HepG2 (cell line): ENCODE data around the gene ZDHHC24. TPM values are rescaled to one million over a fixed set of nuclear protein-coding genes. Genes with fewer than 3 reads are reported as not detected.
A peak's percentile ranks its signal among the peaks of the same experiment; 100 is the strongest.

Experiments
- ADNP ChIP-seq: sonication (generic); formaldehyde crosslinking; IDR thresholded peaks from 2 replicates; pipeline ENCODE4 v1.4.0; 2020; ENCODE audit warnings: missing genetic modification reagents
- ARID2 ChIP-seq: sonication (generic); formaldehyde crosslinking; IDR thresholded peaks from 2 replicates; pipeline ENCODE4 v1.8.1; 2022; ENCODE audit warnings: mild to moderate bottlenecking, missing genetic modification reagents, borderline replicate concordance
- ATF3 ChIP-seq: sonication (generic); formaldehyde crosslinking; IDR thresholded peaks from 2 replicates; pipeline ENCODE4 v1.4.0; 2020; ENCODE audit warnings: missing genetic modification reagents
- ETV5 ChIP-seq: IDR thresholded peaks from 2 replicates; pipeline ENCODE4 v1.6.1; 2018; ENCODE audit warnings: missing biosample characterization, missing genetic modification reagents, inconsistent platforms, borderline replicate concordance
- GABPB1 ChIP-seq: IDR thresholded peaks from 2 replicates; pipeline ENCODE4 v1.6.1; 2016; ENCODE audit warnings: mild to moderate bottlenecking, missing genetic modification reagents, moderate library complexity, missing compliant biosample characterization
- GATAD2A ChIP-seq: IDR thresholded peaks from 2 replicates; pipeline ENCODE4 v1.6.1; 2016
- HINFP ChIP-seq: sonication (generic); formaldehyde crosslinking; IDR thresholded peaks from 2 replicates; pipeline ENCODE4 v1.4.0; 2020; ENCODE audit warnings: low read depth, mild to moderate bottlenecking, missing genetic modification reagents
- KAT2B ChIP-seq: fragments of 150-350 bp; IDR thresholded peaks from 2 replicates; pipeline ENCODE4 v1.6.1; 2014; ENCODE audit warnings: low read depth, low read length, borderline replicate concordance
- KDM5A ChIP-seq: fragments of 200-600 bp; sonication (generic); IDR thresholded peaks from 2 replicates; pipeline ENCODE4 v1.7.0; 2018; ENCODE audit warnings: antibody characterized with exemption, mild to moderate bottlenecking, low read length, borderline replicate concordance
- MXD1 ChIP-seq: sonication (generic); formaldehyde crosslinking; IDR thresholded peaks from 2 replicates; pipeline ENCODE4 v1.4.0; 2020; ENCODE audit warnings: mild to moderate bottlenecking, missing genetic modification reagents
- NBN ChIP-seq: fragments of 450-650 bp; conservative IDR thresholded peaks from 2 replicates; pipeline ENCODE4 v1.6.1; 2017
- NCOA2 ChIP-seq: sonication (generic); formaldehyde crosslinking; IDR thresholded peaks from 2 replicates; pipeline ENCODE4 v1.8.0; 2022; ENCODE audit warnings: inconsistent platforms
- NCOR1 ChIP-seq: fragments of 200-600 bp; sonication (generic); IDR thresholded peaks from 2 replicates; pipeline ENCODE4 v1.7.0; 2017; ENCODE audit warnings: antibody characterized with exemption, low read length, borderline replicate concordance
- RFX1 ChIP-seq: fragments of 450-650 bp; IDR thresholded peaks from 2 replicates; pipeline ENCODE4 v1.6.1; 2017
- RFXAP ChIP-seq: sonication (generic); formaldehyde crosslinking; IDR thresholded peaks from 2 replicates; pipeline ENCODE4 v1.4.0; 2020; ENCODE audit warnings: missing genetic modification reagents, borderline replicate concordance
- USF2 ChIP-seq, 2 experiments: sonication (generic) in 1 of 2; formaldehyde crosslinking in 1 of 2; IDR thresholded peaks; 2 replicates each; pipeline versions ENCODE4 v1.5.1 to v1.6.1; 2011 to 2020; ENCODE audit warnings: borderline replicate concordance in 1 of 2, low read depth in 1 of 2, low read length in 1 of 2, mild to moderate bottlenecking in 1 of 2, missing genetic modification reagents in 1 of 2, moderate library complexity in 1 of 2
- ZBTB39 ChIP-seq: sonication (generic); formaldehyde crosslinking; IDR thresholded peaks from 2 replicates; pipeline ENCODE4 v1.5.0; 2020; ENCODE audit warnings: missing genetic modification reagents
- ZHX1 ChIP-seq: sonication (generic); formaldehyde crosslinking; IDR thresholded peaks from 2 replicates; pipeline ENCODE4 v1.8.1; 2022; ENCODE audit warnings: low read depth, mild to moderate bottlenecking, missing genetic modification reagents
- ZNF775 ChIP-seq: sonication (generic); formaldehyde crosslinking; IDR thresholded peaks from 2 replicates; pipeline ENCODE4 v1.4.0; 2020; ENCODE audit warnings: missing genetic modification reagents, mild to moderate bottlenecking, moderate library complexity, borderline replicate concordance
- polyA plus RNA-seq, 8 experiments: library from polyadenylated mRNA; depleted of rRNA in 3 of 8; stranded (reverse) in 7 of 8; unstranded in 1 of 8; fragments of >200 nt; fragmentation: Illumina TruSeq in 4 of 8; extraction: Trizol in 4 of 8; gene quantifications; 2 replicates each; pipeline versions ENCODE4 v1.2.1 to v1.2.3, GENCODE V29; 2011 to 2016; ENCODE audit warnings: low read depth in 4 of 8, missing spikeins in 1 of 8, mixed read lengths in 1 of 8; ENCODE audit not compliant: insufficient read depth in 1 of 8
- total RNA-seq, 5 experiments: library from RNA; depleted of rRNA; stranded (reverse); fragments of >200 nt; fragmentation: Illumina TruSeq; extraction: Trizol; gene quantifications; 2 replicates each; pipeline ENCODE4 v1.2.3, GENCODE V29; 2016; ENCODE audit warnings: low read depth in 1 of 5

ZDHHC24 gene
- total and polyA plus RNA-seq, 2 of the 13 experiments (the other 11 are each of a cell fraction or from before 2014, with no cell fraction given): 4.3 TPM

GRCh38 chr11:66510271-66510989 is 35.4 kb downstream of the ZDHHC24 start, which contains the start of gene BBS1 (continued):
- TF ChIP-seq NCOA2 (CRISPR knock-in tag) (no peak), ZBTB39 (CRISPR knock-in tag) (no peak), USF2 (IDR thresholded peaks at IDR 0.05; ENCODE audit: low read depth, low read length) (no peak), USF2 (CRISPR knock-in tag; IDR thresholded peaks at IDR 0.05; ENCODE audit: borderline replicate concordance) (no peak), GABPB1 (CRISPR knock-in tag) (peak; percentile 94), RFX1 (peak; percentile 94), MXD1 (CRISPR knock-in tag) (peak; percentile 78; the same call in 1 of the 2 replicates), ZNF775 (CRISPR knock-in tag) (no peak), HINFP (CRISPR knock-in tag) (peak; percentile 34; the same call in 1 of the 2 replicates), ETV5 (CRISPR knock-in tag) (peak; percentile 37; the same call in 1 of the 2 replicates), ZHX1 (peak; percentile 95), GATAD2A (CRISPR knock-in tag) (peak; percentile 71; the same call in 1 of the 2 replicates), KAT2B (no peak), ARID2 (no peak), ATF3 (CRISPR knock-in tag) (peak; percentile 53; the same call in 1 of the 2 replicates), ADNP (CRISPR knock-in tag) (no peak), RFXAP (CRISPR knock-in tag) (peak; percentile 77; the same call in 1 of the 2 replicates), NCOR1 (0 out of 2 replicates have a peak, but pooled peaks have one; percentile 6), NBN (no peak), KDM5A (peak; percentile 97)
